ENCODE measurements around the gene KLHDC10. TPM values are rescaled to one million over a fixed set of nuclear protein-coding genes. Genes with fewer than 3 reads are reported as not detected.

Gene KLHDC10
- total RNA-seq, 2 donors from 2014 or later = 18.7 to 34.7 TPM

- Histone ChIP-seq H3K9me3 (no peaks in the 10 kb centered on the region), H3K36me3 (no peaks in the 10 kb centered on the region), H3K4me3 (no peak overlapping the region), H3K27ac (peak overlapping the region; percentile 22 to 42), H3K4me1 (replicated peaks) (peaks cover 9% of the 10 kb centered on the region), H3K27me3 (replicated peaks; ENCODE audit: insufficient read depth) (no peaks in the 10 kb centered on the region)
- intact Hi-C loops (cut with DNase I) = no loop called here
- no peak for TF ChIP-seq CTCF (IDR thresholded peaks at IDR 0.05)
- TF ChIP-seq POLR2A (IDR thresholded peaks at IDR 0.05) = no peak
- TF ChIP-seq POLR2AphosphoS5 (IDR thresholded peaks at IDR 0.05) = no peak
- no peak for DNase-seq (ENCODE audit: low spot score)
- 11% methylated on average over 1 of the region's 1 CpG for WGBS
These were observed 57.5 kb downstream of the KLHDC10 start for GRCh38 chr7:130127821-130128317.

GRCh38 chr7:130129011-130129411 is 58.7 kb downstream of the KLHDC10 start:
- Histone ChIP-seq H3K4me1 (replicated peaks) (peaks cover 9% of the 10 kb centered on the region), H3K36me3 (no peaks in the 10 kb centered on the region), H3K4me3 (no peak overlapping the region), H3K27ac (no peak overlapping the region), H3K9me3 (no peaks in the 10 kb centered on the region), H3K27me3 (replicated peaks; ENCODE audit: insufficient read depth) (no peaks in the 10 kb centered on the region)
- intact Hi-C loops (cut with DNase I) = no loop called here
- TF ChIP-seq CTCF (IDR thresholded peaks at IDR 0.05) = no peak
- DNase-seq (ENCODE audit: low spot score) = no peak
- 64% methylated on average over 4 of the region's 4 CpGs for WGBS

GRCh38 chr7:130131191-130131834 is 61.0 kb downstream of the KLHDC10 start:
- Histone ChIP-seq H3K4me3 (no peak overlapping the region), H3K27me3 (replicated peaks; ENCODE audit: insufficient read depth) (no peaks in the 10 kb centered on the region), H3K27ac (no peak overlapping the region), H3K36me3 (no peaks in the 10 kb centered on the region), H3K4me1 (replicated peaks) (peaks cover 9% of the 10 kb centered on the region), H3K9me3 (no peaks in the 10 kb centered on the region)
- DNase-seq (ENCODE audit: low spot score) = no peak
- TF ChIP-seq POLR2AphosphoS5 (IDR thresholded peaks at IDR 0.05) (no peak), CTCF (IDR thresholded peaks at IDR 0.05) (no peak), POLR2A (IDR thresholded peaks at IDR 0.05) (no peak)
- WGBS = 94% methylated on average over 6 of the region's 6 CpGs
- intact Hi-C loops (cut with DNase I) = no loop called here

GRCh38 chr7:130131964-130132875 is 61.9 kb downstream of the KLHDC10 start:
- Histone ChIP-seq H3K27ac (peak overlapping the region; percentile 31 to 67), H3K4me1 (replicated peaks) (peaks cover 9% of the 10 kb centered on the region), H3K4me3 (no peak overlapping the region), H3K27me3 (replicated peaks; ENCODE audit: insufficient read depth) (no peaks in the 10 kb centered on the region), H3K36me3 (no peaks in the 10 kb centered on the region), H3K9me3 (no peaks in the 10 kb centered on the region)
- intact Hi-C loops (cut with DNase I) = no loop called here
- no peak for DNase-seq (ENCODE audit: low spot score)
- WGBS = 94% methylated on average over 12 of the region's 12 CpGs
- TF ChIP-seq POLR2AphosphoS5 (IDR thresholded peaks at IDR 0.05) (no peak), POLR2A (IDR thresholded peaks at IDR 0.05) (no peak), CTCF (IDR thresholded peaks at IDR 0.05) (no peak)

All from prostate gland (tissue), 2 donors.